Subcutaneous adipose tissue (tissue), 4 donors: ENCODE data around the gene MUC16. TPM values are rescaled to one million over a fixed set of nuclear protein-coding genes. Genes with fewer than 3 reads are reported as not detected.

Experiments used
- CTCF ChIP-seq: fragments of 450-650 bp; IDR thresholded peaks from one replicate; pipeline ENCODE4 v1.5.1; 2016; ENCODE audit warnings: low read depth, mild to moderate bottlenecking, control low read depth, antibody characterized with exemption, moderate library complexity
- total RNA-seq, 4 donors: library from RNA; depleted of rRNA; stranded (reverse); fragments of >200 nt; gene quantifications; one replicate each; pipeline ENCODE4 v1.1.0, GENCODE V29; 2016

The MUC16 gene
- total RNA-seq, result 1 to 10 TPM in 1 of 4 donors, not detected in 3; 3.4 TPM

GRCh38 chr19:9009935-9010651 is at the start of gene MUC16:
TSS of gene MUC16 (minus strand) at chr19:9010409.
- TF ChIP-seq CTCF, result no peak

GRCh38 chr19:9058905-9059667 is 48.9 kb upstream of the MUC16 start:
- no peak for TF ChIP-seq CTCF

GRCh38 chr19:9057505-9058258 is 47.5 kb upstream of the MUC16 start:
- no peak for TF ChIP-seq CTCF

GRCh38 chr19:9054765-9055164 is 44.6 kb upstream of the MUC16 start:
- TF ChIP-seq CTCF, result no peak

GRCh38 chr19:9054207-9054606 is 44.0 kb upstream of the MUC16 start:
- no peak for TF ChIP-seq CTCF

GRCh38 chr19:9052894-9053293 is 42.7 kb upstream of the MUC16 start:
- no peak for TF ChIP-seq CTCF

- no peak for TF ChIP-seq CTCF
Observed at GRCh38 chr19:9046694-9047093, 36.5 kb upstream of the MUC16 start.
